Fibroblast of pulmonary artery (primary cell): ENCODE results near the gene SLC2A13.
"Not testable (repeated sequence)": the region's sequence is repeated elsewhere in the genome, so short reads cannot be mapped to it uniquely, and the experiment has no call there.

Experiments
- DNase-seq: peaks from one replicate; pipeline ENCODE4 v3.0.0-alpha.2; 2010; ENCODE audit warnings: low read depth
- H3K4me3 ChIP-seq: replicated peaks from 2 replicates; pipeline ENCODE4 v1.5.1; 2011; ENCODE audit warnings: low read depth, mild to moderate bottlenecking, control low read depth, low read length, moderate library complexity
- CTCF ChIP-seq: IDR thresholded peaks from 2 replicates; pipeline ENCODE4 v1.5.1; 2011; ENCODE audit warnings: mild to moderate bottlenecking, control low read depth, low read length, inconsistent platforms; ENCODE audit errors: missing control alignments

SLC2A13 gene

GRCh38 chr12:39772821-39773259 lies 333.0 kb downstream of the SLC2A13 start:
- H3K4me3 ChIP-seq: no peak overlapping the region
- no peak for TF ChIP-seq CTCF
- peak; percentile 22 for DNase-seq

DNA sequence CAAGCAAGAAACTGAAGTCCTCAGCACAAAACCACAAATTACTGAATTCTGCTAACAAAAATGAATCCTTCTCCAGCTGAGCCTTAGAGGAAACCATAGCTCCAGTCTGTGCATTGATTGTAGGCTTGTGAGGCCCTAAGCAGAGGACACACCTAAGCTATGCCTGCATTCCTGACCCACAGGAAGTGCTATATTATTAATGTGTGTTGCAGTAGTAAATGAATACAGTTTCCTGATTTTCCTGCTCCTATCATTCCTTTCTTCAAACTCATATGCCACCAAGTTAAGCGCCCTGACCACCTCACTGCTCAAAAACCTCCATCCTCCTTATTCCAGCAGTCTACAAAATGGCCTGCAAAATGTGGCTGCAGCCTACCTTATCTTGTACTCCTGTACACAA lies 334.4 kb downstream of the SLC2A13 start:
- TF ChIP-seq CTCF: no peak
- no peak for DNase-seq
- no peak overlapping the region for H3K4me3 ChIP-seq

- no peak overlapping the region for H3K4me3 ChIP-seq
- DNase-seq: peak; percentile 75
- TF ChIP-seq CTCF: peak; percentile 98
These were observed 340.8 kb downstream of the SLC2A13 start for GRCh38 chr12:39764944-39765560.

GRCh38 chr12:39763890-39764169 lies 342.1 kb downstream of the SLC2A13 start:
- no peak overlapping the region for H3K4me3 ChIP-seq
- DNase-seq: no peak
- no peak for TF ChIP-seq CTCF

DNA sequence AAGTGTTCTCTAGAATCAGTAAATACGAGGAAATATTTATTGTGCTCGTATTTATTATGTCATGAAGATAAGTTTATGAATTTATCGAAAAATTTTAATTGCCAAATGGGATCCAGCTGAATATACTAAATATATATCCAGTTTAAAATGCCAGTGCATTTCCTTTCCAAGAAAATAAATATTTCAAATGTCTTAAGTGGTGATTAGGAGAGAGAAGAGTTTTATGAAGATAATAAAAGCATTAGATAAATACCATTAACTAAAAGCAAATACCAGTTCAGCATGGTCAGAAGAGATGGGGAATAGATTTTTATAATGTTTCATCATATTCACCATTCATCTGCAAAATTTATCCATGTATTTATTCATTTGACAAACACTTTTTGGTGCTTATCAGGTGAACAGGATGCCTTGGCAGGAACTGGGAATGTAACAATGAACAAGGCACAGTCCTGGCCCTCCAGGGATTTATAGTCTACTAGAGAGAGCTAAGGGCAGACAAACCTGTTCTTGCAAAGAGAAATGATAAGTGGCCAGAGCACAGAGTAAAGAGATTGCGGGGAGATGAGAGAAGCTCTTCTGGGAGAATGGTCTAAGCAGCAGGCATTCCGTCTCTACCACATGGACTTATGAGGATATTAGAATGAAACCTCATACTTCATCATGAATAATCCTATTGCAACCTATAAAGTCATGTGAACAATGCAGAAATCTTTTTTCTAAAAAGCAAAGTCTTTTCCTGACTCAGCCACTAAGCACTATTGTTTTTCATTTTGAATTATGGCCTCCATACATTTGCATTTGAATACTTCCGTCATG lies 342.6 kb downstream of the SLC2A13 start:
- H3K4me3 ChIP-seq: no peak overlapping the region
- TF ChIP-seq CTCF: no peak
- no peak for DNase-seq

- no peak overlapping the region for H3K4me3 ChIP-seq
- TF ChIP-seq CTCF: no peak
- no peak for DNase-seq
These were observed 350.4 kb downstream of the SLC2A13 start for GRCh38 chr12:39755478-39755877.

- no peak for DNase-seq
- no peak overlapping the region for H3K4me3 ChIP-seq
- TF ChIP-seq CTCF: no peak
These were observed 353.3 kb downstream of the SLC2A13 start for GRCh38 chr12:39752482-39753137.

GRCh38 chr12:39746151-39746550 lies 359.7 kb downstream of the SLC2A13 start:
- not testable (repeated sequence) for H3K4me3 ChIP-seq

More at GRCh38 chr12:39746151-39746550, 359.7 kb downstream of the SLC2A13 start:
- DNase-seq: not testable (repeated sequence)
